A673 (cell line): ENCODE measurements around the gene CLCN7.

Experiments used
- EZH2 ChIP-seq: fragments of 200-600 bp; sonication (generic); IDR thresholded peaks from 2 replicates; pipeline ENCODE4 v1.6.1; 2017; ENCODE audit warnings: borderline replicate concordance, low read depth, mild to moderate bottlenecking, mixed read lengths, antibody characterized with exemption, low read length; ENCODE audit not compliant: poor library complexity, severe bottlenecking
- TF ChIP-seq, protein P1 (sequence below): fragments of 300-800, 200-600 bp; sonication (generic); conservative IDR thresholded peaks from 2 replicates; pipeline ENCODE4 v1.5.1; 2017; ENCODE audit warnings: low read depth, mild to moderate bottlenecking, antibody characterized with exemption, low read length, moderate library complexity, mixed read lengths

DNA sequence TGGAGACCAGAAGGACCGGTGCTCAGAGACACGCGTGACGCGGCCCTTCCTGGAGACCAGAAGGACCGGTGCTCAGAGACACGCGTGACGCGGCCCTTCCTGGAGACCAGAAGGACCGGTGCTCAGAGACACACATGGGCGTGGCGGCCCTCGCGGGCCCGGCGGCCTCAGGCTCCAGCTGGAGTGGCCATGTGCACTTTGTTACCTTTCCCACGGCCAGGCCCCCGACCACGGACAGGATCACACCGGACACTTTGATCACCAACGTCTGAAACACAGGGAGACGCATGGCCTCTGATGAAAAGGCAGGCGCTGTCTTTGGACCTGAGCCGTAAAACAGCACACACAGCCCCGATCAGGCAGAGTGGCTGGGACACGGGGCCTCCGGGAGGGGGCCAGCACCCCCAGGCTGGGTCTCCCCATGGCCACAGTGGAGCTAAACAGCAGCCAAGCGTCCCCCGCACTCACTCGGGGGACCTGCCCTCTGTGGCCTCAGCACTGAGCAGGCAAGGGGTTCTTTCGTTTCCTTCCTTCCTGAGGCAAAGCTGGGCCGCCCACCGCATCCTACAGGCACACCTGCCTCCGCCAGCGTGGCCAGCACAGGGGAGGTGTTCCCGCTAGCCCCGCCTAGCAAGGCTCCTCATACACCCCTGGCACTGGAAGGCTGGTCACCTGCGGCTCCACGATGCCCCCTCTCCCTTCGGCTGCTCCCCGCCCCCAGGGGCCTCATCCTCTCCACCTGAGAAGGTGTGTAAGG is 17.2 kb downstream of the CLCN7 start:
- TF ChIP-seq, protein P1, sequence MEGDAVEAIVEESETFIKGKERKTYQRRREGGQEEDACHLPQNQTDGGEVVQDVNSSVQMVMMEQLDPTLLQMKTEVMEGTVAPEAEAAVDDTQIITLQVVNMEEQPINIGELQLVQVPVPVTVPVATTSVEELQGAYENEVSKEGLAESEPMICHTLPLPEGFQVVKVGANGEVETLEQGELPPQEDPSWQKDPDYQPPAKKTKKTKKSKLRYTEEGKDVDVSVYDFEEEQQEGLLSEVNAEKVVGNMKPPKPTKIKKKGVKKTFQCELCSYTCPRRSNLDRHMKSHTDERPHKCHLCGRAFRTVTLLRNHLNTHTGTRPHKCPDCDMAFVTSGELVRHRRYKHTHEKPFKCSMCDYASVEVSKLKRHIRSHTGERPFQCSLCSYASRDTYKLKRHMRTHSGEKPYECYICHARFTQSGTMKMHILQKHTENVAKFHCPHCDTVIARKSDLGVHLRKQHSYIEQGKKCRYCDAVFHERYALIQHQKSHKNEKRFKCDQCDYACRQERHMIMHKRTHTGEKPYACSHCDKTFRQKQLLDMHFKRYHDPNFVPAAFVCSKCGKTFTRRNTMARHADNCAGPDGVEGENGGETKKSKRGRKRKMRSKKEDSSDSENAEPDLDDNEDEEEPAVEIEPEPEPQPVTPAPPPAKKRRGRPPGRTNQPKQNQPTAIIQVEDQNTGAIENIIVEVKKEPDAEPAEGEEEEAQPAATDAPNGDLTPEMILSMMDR, result no peak
- no peak for TF ChIP-seq EZH2
